Medulla oblongata (tissue), 1 donor: ENCODE data around the gene LTBP1.
"Not testable (repeated sequence)": the region's sequence is repeated elsewhere in the genome, so short reads cannot be mapped to it uniquely, and the experiment has no call there.

Source experiments
- DNase-seq: peaks from one replicate; pipeline ENCODE4 v3.0.0-alpha.2; 2015; ENCODE audit errors: extremely low spot score

The LTBP1 gene

DNA sequence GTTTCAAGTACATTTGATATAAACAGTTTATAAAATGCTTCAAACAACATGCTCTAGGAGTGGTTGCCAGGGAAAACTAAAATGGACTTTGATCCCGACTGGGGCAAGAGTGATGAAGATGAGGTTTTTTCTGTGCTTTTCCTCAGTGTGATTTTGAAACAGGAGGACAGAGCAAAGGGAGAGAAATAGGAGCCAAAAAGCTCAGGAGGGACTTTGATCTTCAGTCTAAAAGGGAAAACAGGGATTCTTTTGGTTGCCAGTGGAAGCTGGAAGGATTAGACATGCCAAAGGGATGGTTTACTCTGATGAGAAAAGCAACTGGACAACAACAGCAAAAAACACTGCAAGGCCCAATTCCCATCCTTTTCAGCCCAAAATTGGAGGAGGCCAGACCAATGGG lies 95.5 kb downstream of the LTBP1 start:
- no peak for DNase-seq

DNA sequence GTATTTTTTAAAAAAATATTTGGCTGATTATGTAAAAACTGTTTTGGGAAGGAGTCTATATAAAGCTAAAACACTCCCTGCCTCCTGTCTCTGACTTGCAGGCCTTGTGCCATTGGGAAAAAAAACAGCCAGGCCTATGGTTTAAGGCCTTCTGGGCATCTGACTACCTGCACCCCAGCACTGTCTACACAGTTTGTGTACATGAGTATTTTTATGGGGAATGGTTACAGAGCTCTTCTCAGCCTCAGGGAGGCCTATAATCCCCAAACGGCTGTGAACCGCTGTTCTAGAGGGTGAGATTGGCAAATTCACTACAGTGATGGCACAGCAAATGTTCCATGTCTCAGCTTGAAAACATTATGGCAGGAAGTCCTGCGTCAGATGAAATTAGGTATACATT lies 96.1 kb downstream of the LTBP1 start:
- DNase-seq = no peak

DNA sequence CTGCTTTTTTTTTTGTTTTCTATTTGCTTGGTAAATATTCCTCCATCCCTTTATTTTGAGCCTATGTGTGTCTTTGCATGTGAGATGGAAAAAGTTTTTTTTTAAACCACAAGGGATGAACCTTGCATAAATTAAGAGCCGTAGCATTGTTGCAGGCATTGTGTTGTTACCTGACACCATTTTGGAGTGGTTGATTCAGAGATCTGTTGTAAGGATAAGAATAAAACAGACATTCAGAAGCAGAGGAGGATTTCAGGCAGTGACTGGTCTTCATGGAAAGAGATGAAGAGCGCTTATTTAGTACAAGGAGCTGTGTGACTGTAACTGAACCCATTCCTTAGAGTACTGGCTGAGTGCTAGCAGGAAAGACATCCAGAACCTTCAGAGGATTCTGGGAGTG lies 101.2 kb downstream of the LTBP1 start:
- no peak for DNase-seq

DNA sequence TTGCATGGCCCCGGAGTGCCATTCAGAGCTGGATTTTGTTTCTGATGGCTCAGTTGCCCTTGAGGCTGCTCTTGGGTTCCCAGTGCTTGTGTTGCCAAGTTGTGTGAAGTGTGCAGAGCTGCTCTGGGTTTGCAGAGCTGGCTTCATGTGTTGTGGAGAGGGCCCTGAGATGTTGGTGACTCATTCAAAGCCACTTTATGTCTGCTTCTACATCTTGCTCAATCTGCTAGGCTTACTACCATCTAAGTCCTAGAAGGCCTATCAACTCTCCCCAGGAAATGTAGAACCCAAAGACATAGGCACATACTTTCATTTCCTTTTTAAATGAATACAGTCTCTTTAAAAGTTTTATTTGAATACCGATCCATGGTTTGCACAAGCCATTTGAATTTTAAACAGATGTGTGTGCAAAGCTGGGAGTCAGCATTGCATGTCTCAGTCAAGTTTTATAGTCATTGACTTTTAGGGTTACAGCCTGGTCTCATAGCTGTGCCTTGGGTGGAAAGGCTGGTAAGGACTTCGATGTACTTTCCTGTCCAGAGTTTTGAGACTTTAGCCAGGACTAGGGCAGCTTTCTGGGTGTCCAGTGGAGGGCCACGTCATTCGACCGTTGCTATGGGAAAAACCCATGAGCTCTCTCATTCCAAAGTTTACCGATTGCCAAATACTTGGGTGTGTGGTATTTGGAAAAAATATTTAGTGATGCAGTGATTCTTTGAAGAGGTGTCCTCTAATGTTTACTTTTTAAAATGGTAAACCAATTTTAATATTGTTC lies 105.0 kb downstream of the LTBP1 start:
- DNase-seq = no peak

DNA sequence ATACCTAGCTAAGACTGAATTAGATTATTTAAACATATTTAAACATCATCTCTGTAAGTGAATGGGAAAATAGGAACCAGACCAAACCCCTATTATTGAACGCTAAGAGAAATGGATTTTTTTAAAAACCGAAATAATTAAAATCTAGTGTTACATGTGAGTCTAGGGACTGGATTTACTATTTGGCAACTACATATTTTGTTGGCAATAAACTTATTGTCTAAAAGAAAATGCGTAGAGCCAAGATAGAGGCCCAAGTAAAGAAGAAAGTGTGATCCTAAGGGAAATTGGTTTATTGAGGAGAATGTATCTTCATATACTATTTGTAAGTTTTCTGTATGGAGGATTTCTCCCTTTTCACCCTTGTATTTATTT lies 105.6 kb downstream of the LTBP1 start:
- DNase-seq = no peak

DNA sequence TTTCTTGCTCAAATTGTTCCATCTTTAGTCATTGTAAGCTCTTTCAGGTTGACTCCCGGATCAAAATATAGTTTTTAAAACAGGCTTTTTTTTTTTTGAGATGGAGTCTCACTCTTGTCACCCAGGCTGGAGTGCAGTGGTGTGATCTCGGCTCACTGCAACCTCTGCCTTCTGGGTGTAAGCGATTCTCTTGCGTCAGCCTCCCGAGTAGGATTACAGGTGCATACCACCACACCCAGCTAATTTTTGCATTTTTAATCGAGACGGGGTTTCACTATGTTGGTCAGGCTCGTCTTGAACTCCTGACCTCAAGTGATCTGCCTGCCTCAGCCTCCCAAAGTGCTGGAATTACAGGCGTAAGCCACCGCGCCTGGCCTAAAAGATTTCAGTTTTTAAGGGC lies 106.0 kb downstream of the LTBP1 start:
- not testable (repeated sequence) for DNase-seq

DNA sequence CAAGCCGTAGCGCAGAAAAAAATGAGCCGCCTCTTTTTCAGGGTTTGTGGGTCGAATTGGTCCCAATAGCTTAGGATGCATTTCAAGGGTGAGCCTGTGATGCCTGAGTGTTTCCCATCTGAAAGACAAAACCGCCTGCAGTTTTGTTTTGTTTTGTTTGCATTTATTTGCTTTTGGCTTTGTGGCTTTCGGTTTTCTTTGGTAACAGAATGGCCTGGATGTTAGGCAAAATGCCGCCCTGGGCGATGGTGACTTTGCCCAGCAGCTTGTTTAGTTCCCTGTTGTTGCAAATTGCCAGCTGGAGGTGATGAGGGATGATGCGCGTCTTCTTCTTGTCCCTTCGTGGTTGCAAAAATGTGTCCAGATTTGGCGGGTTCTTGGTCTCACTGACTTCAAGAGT lies 109.4 kb downstream of the LTBP1 start:
- no peak for DNase-seq

DNA sequence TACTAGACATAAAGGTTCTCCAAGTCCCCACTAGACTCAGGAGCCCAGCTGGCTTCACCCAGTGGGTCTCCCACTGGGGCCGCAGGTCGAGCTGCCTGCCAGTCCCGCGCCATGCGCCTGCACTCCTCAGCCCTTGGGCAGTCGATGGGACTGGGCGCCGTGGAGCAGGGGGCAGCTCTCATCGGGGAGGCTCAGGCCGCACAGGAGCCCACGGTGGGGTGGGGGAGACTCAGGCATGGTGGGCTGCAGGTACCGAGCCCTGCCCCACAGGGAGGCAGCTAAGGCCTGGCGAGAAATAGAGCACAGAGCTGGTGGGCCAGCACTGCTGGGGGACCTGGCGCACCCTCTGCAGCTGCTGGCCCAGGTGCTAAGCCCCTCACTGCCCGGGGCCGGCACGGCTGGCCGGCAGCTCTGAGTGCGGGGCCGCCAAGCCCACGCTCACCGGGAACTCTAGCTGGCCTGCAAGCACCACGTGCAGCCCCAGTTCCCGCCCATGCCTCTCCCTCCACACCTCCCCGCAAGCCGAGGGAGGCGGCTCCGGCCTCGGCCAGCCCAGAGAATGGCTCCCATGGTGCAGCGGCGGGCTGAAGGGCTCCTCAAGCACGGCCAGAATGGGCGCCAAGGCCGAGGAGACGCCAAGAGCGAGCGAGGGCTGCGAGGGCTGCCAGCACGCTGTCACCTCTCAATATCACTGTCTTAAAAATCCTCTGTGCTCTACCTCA lies 110.7 kb downstream of the LTBP1 start:
- not testable (repeated sequence) for DNase-seq

DNA sequence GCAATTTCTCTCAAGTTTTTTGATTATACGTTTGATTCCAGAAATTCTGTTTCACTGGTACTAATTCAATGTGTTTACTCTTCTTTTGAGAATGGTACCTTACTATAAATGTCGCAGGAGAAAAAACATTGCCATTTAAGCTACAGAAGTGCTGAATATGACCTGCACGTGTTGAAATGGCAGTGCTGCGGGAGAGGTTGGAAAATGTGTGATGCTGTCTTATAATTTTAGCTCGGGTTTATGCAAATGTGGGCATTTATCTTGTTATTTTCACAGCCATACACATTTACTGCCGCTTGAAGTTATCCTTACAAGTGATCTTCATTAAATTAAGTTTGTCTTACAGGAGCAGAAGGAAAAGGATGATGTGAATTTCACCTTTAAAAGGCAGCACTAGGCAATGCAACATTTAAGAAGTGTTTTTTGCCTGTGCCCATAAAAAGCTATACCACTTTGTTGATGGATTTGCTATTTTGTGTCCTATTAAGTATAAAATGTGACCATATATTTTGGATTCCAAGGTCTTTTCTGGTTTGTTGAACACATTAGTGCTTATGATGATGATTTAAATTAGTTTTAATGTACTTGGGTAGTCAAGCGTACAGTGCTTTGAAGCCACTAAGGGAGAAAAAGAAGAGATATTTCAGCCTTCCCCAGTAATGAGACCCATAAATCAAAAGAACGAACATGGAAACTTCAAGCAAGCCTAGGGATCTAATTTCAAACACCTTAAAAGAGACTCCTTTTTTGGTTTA lies 112.1 kb downstream of the LTBP1 start:
- no peak for DNase-seq

DNA sequence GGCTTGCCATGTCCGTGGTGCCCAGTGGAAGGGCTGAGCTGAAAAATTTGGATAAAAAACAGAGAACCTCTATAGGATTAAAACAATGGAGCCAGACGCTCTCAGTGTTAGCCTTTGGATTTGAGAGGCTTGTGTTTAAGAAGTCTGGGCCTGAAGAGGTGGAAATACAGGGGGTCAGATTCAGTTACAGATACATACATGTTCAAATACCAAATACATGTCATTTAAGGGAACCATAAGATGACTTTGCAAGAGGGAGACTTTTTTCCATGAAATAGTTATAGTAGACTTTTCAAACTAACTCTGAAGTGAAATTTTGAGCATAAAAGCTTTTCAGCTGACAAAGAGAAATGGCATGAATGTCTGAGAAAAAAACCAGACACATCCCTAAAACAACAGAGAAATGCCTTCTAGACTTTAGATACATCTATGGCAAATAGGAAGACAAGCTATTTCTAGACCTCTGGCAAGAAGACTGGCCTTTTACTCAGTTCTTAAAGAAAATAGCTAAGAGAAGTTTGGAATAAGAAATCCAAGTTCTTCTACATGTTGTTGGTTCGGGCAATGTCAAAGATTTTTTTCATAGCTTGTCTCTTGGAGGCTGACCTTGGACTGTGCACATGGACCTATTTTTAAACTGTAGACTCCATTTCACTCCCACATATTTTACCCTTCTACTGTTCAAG lies 112.9 kb downstream of the LTBP1 start:
- DNase-seq = no peak

DNA sequence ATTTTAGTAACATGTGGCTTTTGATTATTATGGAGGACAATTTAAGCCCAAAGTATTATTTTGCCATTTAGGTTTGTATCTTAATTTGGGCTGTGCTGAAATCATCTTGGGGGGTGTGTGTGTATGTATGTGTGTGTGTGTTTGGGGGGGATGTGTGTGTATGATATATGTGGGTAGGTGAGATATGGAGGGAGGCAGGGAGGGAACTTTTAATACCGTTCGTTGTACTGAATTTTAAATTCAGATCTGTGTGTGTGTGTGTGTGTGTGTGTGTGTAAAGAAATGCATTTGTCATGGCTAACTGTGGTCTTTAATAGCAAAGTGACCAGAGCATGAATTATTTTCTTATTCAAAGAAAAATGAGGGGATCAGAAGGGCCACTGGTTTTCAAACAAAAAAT lies 113.7 kb downstream of the LTBP1 start:
- DNase-seq = no peak

DNA sequence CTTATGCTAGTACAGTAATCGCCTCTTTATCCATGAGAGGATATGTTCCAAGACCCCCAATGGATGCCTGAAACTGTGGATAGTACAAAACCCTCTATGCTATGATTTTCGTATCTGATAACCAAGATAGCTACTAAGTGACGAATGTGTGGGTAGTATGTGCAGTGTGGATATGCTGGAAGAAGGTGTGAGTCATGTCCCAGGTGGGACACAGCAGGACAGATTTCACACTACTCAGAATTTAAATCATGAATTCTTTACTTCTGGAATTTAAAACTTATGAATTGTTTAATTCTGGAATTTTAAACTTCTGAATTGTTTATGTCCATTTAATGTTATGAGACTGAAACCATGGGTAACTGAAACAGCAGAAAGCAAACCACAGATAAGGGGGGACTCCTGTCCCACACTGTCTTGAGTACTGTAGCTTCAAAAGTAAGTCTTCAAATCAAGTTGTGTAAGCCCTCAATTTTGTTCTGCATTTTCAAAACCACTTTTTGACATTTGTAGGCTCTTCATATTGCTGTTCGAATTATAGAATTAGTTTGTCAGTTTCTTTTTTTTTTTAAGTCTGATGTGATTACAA lies 116.0 kb downstream of the LTBP1 start:
- no peak for DNase-seq

DNA sequence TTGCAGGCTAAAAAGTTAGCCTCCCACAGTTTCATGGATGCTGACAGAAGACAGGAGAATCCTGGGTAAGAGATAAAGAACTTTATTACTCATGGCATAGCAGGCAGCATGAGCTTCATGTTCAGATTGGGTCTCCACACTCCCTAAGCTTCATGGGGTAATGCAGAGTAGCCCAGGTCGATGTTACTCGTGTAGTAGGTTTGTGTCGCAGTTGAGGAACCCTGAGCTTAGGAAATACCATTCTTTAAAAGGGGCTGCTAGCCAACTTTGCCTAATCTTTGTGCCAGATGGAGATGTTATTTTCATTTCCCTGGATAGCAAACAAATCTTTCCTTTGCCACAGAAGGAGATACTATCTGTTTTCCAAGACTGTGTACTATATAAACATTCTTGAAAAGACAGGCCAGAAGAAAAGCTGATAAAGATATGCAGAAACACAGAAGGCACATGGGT lies 117.6 kb downstream of the LTBP1 start:
- no peak for DNase-seq

DNA sequence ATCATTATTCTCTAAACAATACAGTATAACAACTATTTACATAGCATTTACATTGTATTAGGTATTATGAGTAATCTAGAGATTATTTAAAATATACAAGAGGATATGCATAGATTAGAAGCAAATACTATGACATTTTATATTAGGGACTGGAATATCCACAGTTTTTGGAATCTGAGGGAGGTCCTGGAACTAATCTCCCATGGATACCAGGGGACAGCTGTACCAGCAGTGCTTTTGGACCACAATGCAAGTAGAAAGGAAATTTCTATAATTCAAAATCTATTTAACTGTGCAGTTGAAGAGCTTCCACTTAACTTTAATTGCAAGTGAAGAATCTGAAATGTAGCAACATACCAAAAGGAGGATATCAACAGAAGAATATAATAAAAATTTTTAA lies 120.8 kb downstream of the LTBP1 start:
- DNase-seq = no peak

DNA sequence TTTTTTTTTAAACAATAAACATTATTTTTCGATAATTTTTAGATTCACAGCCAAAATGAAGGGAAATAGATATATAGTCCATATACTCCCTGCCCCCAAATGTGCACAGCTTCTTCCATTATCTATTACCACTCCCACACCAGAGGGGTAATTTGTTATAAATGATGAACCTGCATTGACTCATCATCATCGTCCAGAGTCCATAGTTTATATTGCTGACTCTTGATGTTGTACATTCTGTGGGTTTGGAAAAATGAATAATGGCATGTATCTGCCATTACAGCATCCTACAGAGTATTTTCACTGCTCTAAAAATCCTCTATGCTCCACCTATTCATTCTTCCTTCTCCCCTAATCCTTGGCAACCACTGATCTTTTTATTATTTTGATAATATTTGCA lies 121.5 kb downstream of the LTBP1 start:
- DNase-seq = no peak

DNA sequence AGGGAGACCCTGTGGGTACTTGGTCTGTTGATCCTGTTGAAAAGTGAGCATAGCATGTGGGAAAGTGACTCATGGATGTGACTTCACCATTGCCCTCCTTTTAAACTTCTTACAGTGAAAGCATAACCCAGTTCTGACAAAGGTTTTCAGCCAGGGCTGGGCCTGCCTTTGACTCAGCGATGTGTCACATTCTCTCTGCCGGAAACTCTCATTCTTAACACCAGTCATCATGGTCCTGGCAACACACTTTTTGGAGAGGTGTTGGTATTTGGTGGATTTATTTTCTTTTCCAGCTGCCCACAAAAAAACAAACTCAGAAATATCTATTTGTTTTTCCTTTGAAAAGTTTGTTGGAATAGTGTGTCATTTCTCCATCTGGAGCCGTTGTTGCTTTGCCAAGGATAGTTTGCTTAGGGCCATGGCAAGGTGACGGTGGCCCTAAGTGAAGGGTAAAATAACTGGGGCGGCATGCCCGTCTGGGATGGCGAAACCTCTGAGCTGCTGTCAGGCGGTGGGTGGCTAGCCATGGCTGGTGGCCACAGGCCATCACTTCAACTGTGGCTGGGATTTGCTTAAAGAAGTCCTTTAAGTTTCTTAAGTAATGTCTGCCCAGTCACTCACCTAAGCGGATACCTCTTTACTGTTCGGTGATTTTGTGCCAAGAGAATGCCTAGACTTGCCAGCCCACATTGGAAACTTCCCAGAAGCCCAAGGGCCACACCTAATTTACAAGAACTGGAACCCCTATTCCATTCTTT lies 123.3 kb downstream of the LTBP1 start:
- no peak for DNase-seq

DNA sequence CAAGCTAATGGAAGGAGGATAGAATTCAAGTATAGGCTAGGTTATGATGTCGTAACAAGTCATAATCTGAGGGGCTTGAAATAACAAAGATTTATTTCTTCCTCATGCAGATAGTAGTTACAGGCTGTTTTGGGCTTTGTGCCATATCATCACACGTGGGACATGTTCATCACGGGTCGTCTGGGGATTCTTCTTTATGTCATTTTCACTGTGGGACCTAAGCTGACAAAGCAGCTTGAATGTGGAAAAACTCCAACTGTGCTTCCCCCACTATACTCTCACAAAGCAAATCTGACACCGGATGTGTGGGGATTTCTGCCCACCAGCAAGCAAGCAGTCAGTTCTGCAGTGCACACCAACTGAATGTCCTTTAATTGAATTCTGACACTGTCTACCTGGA lies 124.8 kb downstream of the LTBP1 start:
- no peak for DNase-seq

DNA sequence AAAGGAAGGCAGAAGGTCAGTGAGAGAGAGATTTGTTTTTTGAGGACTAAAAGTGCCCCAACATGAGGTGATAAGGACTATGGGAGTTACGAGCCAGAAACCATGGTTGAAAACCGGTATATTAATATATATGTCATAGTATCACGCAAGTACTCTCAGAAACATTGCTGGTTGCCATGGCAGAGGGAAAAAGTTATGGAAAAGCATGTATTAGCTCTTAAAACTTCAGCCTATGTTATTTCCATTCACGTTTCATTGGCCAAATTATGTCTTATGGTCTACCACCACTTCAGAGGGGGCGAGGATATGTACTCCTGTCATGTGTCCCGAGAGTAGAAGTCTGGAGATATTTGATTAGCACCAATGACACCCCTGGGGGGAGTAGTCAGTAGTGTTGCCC lies 125.9 kb downstream of the LTBP1 start:
- no peak for DNase-seq

DNA sequence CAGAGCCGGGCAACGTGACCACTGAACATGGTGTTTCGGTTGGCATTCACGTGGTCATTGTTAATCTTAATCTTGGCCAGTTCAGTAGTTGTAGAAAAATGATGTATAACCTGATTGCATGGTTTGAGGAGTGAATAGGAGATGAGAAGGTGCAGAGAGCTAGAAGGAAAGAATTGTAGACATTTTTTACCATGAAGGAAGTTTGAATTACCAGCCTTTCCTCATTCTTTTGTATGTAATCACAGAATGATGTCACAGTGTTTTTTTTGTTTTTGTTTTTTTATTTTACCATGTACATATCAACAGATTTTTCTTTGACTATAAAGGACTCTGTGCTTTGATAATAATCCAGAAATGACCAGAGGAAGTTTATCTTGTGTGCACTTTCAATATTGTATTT lies 126.3 kb downstream of the LTBP1 start:
- no peak for DNase-seq

DNA sequence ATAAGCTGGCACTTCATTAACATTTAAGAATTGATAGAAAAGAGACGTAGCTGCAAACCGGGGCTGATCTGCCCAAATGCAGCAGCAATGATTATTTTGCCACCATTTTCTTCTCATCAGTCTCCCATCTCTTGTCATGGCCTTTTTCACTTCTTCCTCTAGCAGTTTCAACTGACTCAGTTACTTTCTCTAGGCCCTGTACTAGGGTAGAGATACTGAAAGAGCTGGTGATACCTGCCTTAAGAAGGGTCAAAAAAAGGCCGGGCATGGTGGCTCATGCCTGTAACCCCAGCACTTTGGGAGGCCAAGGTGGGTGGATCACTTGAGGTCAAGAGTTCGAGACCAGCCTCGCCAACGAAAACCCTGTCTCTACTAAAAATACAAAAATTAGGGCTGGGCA lies 127.4 kb downstream of the LTBP1 start:
- no peak for DNase-seq

DNA sequence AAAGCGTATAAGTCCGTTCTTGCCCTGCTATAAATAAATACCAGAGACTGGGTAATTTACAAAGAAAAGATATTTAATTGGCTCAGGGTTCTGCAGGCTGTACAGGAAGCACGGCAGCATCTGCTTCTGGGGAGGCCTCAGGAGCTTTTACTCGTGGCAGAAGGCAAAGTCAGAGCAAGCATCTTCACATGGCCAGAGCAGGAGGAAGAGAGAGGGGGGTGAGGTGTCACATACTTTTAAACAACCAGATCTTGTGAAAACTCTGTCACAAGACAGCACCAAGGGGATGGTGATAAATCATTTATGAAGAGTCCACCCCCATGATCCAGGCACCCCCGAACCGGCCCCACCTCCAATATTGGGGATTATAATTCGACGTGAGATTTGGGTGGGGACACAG lies 130.6 kb downstream of the LTBP1 start:
- no peak for DNase-seq
